ENCODE results near the gene TAPT1.

TAPT1 gene

DNA sequence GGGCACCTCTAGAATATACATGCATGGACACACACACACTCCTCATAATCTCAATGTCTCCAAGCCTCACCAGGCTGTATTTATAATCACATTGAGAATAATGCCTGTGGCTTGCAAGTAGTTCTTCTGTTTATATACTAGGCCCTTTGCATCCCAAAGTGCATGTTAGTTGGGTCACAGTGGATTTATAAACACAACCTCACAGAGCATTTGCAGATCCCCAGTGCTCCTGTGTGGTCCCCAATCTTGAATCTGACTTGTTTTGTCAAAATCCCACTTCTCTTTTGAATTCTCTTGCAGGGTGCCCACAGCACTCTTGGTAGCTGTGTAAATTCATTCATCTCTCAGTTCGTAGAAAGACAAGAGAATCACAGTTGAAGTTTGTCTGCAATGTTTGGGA, 92.9 kb downstream of the TAPT1 start:
- no peak for DNase-seq (ENCODE audit: low read depth)

DNA sequence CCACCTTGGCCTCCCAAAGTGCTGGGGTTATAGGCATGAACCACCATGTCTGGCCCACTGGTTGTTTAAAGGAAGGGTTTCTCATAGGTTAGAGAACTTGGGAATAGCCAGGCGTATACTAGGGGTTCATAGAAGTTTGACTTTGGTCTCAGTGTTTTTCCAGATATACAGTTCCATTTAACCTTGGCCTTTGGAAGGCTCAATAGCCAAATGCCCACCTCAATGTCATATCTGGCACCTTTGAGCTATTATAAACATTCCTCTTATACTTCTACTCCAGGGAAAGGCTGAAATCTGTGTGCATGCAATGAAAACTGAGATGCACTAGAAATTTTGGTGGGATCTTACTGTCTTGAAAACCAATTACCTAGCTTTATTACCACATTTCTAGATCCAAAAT, 95.0 kb downstream of the TAPT1 start:
- no peak for DNase-seq (ENCODE audit: low read depth)

DNA sequence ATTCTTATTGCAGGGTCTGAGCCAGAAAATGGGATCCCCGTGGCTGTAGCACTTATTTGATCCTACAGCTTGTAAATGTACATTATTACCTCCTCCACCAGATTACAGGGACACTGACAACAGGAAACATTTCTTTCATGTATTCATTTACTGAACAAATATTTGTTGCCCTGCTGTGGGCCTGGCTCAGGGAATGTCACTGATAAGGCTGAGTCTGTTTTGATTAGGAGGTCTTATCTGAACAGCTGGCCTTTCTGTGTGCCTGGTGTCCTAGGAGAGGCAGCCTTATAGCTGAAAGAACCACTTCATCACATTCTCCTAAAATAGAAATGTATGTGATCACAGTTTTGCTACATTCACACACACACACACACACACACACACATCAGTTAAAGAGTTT, 96.9 kb downstream of the TAPT1 start:
- DNase-seq (ENCODE audit: low read depth): no peak

DNA sequence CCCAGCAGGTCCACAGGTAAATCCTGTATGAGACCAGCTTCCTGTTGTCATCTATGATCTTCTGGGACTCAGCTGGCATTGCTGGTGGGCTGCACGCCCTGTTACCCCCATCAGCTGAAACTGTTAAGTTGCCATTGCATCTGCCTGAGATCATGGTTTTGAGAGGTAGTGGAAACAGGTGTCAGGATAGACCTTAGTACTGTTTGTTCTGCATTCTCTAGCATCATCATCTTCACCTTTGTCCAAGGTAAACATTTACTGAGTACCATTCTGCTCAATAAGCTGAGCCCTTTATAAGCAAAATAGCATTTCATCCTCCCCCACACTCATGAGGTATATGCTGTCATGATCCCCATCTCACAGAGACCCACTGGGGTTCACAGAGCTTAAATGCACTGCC, 99.6 kb downstream of the TAPT1 start:
- DNase-seq (ENCODE audit: low read depth): no peak

DNA sequence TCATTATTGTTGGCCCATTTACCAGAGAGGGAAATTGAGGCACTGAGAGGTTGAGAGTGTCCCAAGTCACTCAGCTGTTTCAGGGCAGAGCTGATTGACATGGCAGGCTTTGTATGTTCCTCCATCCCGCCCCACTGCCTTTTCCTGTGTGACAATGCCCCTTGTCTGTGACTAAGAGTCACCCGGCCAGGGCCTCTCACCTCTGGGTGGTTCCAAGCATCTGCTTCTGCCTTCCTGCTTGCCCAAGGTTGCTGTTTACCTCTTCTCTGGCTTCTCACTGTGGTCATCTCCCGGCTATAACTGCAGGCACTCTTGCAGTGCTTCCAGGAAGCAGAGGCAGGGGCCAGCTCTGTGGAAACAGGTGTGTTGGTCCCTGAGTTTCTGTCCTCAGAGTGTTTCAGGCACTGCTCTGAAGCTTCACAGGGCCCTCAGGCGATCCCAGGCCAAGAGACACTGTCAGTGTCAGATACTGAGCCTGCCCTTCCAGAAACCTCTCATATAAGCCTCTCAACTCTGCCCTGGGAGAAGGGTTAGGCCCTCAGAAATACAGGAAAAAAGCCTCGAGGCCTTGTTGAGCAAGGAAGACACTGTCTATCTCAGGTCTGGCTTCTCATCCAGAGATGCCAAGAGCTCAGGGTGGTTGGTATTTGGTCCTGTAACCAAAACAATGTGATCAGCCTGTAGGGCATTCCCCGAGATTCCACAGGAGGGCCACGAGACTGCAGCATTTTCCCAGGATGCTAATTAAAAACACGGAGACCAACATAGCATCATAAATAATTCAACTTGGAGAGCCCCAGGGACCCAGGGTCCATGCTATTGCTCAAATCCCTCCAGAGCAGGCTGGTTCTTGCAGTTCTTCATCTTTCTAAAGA, 100.5 kb downstream of the TAPT1 start:
- DNase-seq (ENCODE audit: low read depth): no peak

DNA sequence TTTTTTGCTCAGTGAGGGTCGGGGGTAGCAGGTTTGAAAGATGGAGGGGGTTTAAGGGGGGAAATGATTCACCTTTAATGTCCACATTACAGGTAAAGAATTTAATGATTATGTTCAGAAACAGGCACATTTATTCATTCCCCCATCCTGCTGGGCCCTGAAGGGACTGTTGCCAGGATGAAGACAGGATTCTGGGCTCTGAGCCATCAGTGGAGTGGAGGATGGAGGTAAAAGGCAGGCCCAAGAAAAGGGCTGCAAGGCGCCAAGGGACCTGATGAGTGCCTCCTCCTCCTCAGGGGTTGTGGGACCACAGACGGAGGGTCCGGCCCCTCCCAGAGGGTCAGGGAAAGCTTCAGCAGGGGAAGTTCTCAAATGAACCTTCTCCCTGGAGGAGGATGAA, 102.0 kb downstream of the TAPT1 start:
- DNase-seq (ENCODE audit: low read depth): no peak

DNA sequence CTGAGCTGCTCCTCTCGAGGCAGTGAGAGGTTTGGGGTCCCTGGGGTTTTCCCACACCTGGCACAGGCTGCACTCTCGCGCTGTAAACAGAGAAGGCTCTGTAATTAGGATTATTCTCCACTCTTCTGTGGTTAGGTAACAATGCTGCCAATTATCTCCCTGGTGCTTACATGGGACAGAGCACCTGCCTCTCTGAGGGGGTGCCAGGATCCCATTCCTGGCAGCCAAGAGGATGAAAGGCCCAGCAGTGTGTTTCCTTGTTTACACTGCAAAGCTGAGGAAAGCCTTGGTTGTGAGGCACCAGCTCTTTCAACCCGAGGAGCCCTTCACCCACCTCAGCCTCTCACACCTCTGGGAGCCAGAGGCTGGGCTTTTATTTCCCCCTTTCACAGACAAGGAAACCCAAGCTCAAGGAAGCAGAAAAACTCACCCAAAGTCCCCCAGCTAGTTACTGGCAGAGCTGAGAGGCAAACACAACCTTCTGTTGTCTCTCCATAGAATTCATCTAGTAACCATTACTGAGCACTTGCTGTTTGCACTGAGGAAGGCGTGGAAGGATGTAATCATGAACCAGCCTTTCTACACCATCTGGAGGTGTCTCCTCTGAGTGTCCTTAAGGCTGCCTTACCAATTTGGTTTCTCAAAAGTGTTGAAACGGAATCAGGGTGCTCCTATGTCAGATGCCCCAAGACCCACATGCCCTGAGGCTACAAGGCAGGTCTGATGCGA, 102.8 kb downstream of the TAPT1 start:
- no peak for DNase-seq (ENCODE audit: low read depth)

DNA sequence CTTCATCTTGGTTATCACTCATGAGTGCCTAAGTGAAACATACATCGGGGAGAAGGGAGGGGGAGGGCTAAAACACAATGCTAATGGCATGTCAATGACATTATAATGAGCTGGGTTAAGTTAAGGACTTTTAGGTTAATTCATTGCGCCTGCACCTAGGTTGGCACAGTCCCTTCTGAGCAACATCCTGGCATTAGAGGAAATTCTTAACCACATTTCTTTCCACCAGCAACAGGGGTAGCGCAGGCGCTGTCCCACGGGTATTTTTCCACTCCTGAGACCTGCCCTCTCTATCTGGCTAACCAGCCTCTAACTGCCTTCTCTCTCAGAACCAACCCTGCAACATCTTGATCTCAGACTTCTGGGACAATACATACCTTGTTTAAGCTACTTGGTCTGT, 103.5 kb downstream of the TAPT1 start:
- no peak for DNase-seq (ENCODE audit: low read depth)

DNA sequence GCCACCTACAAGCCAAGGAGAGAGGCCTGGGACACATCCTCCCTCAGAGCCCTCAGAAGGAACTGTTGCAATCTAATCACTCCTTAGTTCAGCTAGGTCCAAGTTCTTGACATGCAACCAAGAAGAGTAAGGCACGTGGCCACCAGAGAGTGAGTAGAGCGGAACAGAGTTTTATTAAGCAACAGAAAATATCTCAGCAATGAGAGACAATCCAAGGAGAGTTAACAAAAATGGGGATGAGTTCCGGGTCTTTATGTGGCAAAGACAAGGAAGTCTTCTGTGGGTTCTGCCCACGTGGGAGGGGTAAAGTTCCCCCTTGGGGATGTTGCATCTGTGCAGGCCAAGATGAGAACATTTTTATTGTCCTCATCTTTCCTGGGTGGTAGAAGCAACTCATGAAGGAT, 104.0 kb downstream of the TAPT1 start:
- DNase-seq (ENCODE audit: low read depth): no peak

DNA sequence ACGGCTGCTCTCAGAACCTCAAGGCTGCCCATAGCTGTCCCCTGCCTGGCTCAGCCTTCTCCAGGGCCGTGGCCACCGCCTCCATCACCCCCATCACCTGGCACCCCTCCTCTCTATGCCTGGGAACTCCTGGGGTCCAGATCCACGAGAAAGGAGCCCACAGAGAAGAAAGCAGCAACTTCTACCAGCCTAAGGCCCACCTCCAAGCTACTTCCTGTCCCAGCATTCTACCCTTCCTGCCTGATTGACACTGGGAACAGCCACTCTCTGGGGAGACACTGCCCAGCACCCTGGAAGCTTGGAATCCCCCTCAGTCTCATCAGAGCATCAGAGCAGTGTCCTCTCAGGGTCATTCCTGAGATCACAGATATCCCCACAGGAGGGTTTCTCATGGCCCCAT, 105.6 kb downstream of the TAPT1 start:
- no peak for DNase-seq (ENCODE audit: low read depth)

DNA sequence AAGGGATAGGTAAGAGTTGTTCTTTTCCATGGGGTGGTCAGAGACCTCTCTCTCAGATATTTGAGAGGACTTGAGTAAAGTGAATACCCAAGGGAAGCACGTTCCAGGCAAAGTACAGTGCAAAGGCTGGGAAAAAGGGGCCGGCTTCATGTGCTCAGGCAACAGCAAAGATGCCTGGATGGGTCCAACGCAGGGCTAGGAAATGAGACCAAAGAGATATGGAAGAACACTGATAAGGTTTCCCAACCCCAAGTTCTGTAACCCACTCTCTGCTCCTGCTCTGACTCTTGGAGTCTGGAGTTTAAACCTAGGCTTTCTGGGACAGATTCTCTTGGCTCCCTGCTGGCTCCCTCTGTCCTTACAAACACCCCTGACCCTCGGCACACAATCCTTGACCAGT, 106.3 kb downstream of the TAPT1 start:
- no peak for DNase-seq (ENCODE audit: low read depth)

DNA sequence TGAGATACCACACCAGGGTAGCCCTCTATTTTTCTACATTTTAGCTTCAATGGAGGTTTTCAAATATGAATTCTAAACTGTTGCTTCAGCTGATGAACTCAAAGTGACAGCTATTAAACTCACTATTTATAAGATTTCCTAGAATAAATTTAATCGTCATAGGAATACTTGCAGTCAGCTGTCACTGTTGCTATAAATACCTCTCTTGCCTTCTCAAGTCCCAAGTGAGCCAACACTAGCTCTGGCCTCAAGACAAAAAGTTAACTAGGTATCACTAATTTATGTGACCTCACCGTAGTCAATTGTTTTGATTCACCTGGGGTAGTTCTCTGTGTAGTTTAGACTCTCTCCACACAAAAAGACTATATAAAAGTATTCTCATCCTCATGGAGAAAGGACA, 108.2 kb downstream of the TAPT1 start:
- no peak for DNase-seq (ENCODE audit: low read depth)

DNA sequence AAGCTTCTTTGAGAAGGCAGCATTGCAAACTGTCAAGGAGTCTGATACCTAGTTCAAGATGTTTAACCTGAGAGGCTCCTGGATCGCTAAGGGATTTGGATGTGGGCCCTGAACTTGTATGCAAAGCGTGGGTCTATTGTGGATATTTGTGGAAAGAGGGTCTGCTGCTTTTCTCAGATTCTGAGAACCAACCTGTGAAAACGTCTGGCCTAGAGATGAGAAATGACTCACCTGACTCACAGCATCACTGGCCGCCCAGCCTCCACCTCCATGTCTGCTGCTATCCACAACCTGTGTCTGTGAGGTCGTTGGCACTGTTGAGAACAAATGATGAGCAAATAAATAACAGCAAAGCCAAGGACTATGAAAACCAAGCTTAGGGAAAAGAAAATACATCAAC, 109.1 kb downstream of the TAPT1 start:
- no peak for DNase-seq (ENCODE audit: low read depth)

DNA sequence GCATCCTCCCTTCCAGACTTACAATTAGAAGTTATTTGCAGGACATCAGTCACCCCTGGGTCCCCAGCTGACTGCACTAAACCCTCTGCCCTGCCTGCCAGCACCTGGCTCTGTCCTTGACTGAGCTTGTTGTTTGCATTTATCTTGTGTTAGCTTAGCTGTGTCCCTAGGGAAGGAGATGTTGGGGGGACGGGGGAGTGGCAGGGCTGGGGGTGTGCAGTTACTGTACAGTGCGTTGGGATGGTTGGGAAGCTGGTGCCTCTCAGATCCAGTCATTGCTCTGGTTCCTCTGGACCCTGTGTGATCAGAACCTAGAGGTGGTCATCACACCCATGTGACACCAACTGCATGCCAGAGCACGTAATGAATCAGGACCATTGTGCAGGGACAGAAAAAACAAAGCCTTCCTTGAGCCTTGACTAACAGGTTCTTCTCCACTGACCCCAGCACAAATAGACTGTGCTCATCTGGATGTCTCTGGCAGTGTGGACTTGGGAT, 109.7 kb downstream of the TAPT1 start:
- no peak for DNase-seq (ENCODE audit: low read depth)

DNA sequence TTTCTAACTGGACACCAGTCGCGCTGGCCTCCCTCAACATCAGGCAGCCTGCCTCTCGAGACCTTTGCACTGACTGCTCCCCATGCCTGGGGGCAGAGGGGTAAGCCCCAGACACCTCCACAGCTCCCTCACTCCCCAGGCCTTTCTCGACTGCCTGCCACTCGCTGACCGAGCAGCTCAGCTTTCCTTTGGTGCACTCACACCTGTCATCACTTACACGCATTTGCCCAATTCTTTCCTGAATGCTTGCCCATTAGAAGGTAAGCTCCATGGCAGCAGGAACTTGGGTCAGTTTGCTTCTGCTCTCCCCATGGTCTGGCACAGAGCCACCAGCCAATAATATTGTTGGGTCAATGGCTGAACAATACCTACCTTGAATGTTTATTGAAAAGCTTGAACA, 110.3 kb downstream of the TAPT1 start:
- DNase-seq (ENCODE audit: low read depth): no peak

DNA sequence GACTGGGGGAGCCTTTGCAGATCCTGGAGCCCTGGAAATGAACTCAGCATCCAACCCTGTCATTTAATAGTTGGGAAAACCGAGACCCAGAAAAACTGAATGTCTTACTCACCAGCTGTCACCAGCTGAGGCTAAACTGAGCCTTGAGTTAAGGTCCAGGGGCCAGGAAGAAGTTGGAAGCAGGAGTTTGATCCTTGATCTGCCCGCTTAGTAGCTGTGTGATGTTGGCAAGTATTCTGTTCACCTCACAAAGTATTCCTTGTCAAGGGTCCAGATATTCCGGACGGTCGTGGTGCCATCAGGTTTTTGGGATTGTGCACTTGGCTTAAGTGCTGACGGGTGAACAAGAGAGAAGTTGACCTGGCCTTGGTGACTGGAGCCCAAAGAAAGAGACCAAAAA, 111.7 kb downstream of the TAPT1 start:
- no peak for DNase-seq (ENCODE audit: low read depth)

DNA sequence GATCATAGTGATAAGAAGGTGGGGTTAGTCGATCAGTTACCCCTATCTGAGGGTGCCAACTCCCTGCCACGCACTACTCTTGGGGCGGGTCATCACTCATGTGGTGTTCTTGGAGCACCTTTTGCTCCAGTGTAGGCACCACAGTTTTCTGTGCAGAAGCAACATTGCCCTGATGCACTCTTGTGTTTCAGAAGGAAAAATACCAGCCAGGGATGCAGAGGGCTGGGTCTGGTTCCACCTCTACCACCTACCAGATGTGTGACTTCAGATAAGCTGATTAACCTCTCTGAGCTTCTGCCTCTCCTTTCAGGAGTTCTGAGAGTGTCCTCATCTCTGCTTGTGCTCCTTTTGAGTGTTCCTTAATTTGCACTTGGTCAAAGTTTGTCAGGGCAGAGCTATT, 112.5 kb downstream of the TAPT1 start:
- DNase-seq (ENCODE audit: low read depth): no peak

DNA sequence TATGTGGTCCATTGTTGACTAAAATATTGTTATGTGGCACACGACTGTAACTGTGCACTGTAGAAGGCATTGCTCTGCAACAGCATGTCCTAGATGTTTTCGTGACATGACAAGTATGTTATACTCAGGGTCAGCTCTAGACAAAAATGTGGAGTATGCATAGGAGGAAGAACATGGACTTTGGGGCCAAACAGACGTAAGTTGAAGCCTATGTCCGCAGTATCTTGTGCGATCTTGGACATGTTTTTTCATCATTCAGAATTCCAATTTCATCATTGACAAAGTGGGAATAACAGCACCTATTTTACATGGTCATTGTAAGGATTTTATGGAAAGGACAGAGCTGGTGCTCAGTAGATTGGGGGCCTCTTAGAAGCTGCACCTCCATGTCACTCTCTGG, 114.7 kb downstream of the TAPT1 start:
- no peak for DNase-seq (ENCODE audit: low read depth)

DNA sequence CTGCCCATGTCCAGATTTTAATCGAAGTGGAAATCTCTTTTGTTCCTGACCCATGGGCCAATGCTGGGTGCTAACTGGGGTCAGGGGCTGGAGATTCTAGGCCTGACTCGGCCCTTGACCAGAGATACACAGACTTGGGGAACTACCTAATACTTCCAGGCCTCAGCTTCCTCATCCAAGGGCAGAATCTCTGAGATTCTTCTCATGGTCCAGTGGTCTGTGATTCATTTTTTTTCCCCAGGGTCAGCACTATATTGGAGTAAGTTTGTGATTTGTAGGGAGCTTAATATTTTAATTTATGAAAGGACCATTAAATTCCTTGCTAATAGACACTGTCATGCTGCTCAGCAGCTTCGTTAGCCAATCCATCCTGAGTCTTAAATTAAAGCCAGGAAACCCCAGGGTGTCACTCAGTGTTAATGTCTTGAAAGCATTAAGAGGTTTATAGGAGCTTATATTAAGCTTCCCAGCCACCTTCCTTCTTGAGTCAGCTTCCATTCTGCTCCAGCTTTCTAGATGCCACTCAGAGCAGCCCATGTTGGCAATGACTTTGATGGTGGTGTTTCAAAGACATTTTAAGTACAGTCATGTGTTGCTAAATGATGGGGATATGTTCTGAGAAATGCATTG, 115.5 kb downstream of the TAPT1 start:
- no peak for DNase-seq (ENCODE audit: low read depth)

Measured in stimulated activated CD8-positive, alpha-beta memory T cell treated with anti-CD3 and anti-CD28 coated beads, Interleukin-12 subunit alpha, Interleukin-12 subunit beta, amount 100 ng/mL, for 1 hour (primary cell).